Fibroblast of lung (primary cell): Measurements from ENCODE around the gene PDLIM7. TPM values are rescaled to one million over a fixed set of nuclear protein-coding genes. Genes with fewer than 3 reads are reported as not detected.
"Not testable (repeated sequence)": the region's sequence is repeated elsewhere in the genome, so short reads cannot be mapped to it uniquely, and the experiment has no call there.

Experiments
- DNase-seq, 2 donors: peaks; one replicate each; pipeline versions ENCODE4 v3.0.0 to v3.0.0-alpha.2; 2010; ENCODE audit warnings: low read depth in 2 of 2
- H2AFZ ChIP-seq: 2 replicates; pipeline ENCODE4 v1.5.1; 2012; ENCODE audit warnings: low read length, control low read depth, inconsistent platforms
- H3K27ac ChIP-seq: 2 replicates; pipeline ENCODE4 v1.5.1; 2011; ENCODE audit warnings: low read length, control low read depth; ENCODE audit not compliant: insufficient read depth
- H3K27me3 ChIP-seq: 2 replicates; pipeline ENCODE4 v1.5.1; 2011; ENCODE audit warnings: mild to moderate bottlenecking, low read length; ENCODE audit not compliant: control insufficient read depth, insufficient read depth
- H3K36me3 ChIP-seq: 2 replicates; pipeline ENCODE4 v1.5.1; 2011; ENCODE audit warnings: low read length; ENCODE audit not compliant: control insufficient read depth, insufficient read depth
- H3K4me1 ChIP-seq: 2 replicates; pipeline ENCODE4 v1.5.1; 2011; ENCODE audit warnings: low read length; ENCODE audit not compliant: control insufficient read depth, insufficient read depth; ENCODE audit errors: extremely low read depth
- H3K4me2 ChIP-seq: 2 replicates; pipeline ENCODE4 v1.5.1; 2011; ENCODE audit warnings: low read length, control low read depth; ENCODE audit not compliant: insufficient read depth; ENCODE audit errors: extremely low read depth
- H3K4me3 ChIP-seq, 4 experiments: fragments of 200-600 bp in 1 of 4; sonication (generic) in 1 of 4; replicated peaks in 1 of 4; 2 replicates each; pipeline ENCODE4 v1.5.1; 2011 to 2016; ENCODE audit warnings: low read length in 4 of 4, low read depth in 3 of 4, mild to moderate bottlenecking in 3 of 4, control low read depth in 2 of 4, inconsistent platforms in 1 of 4, mixed read lengths in 1 of 4; ENCODE audit not compliant: insufficient read depth in 1 of 4; ENCODE audit errors: control extremely low read depth in 1 of 4
- H3K79me2 ChIP-seq: 2 replicates; pipeline ENCODE4 v1.5.1; 2012; ENCODE audit warnings: mild to moderate bottlenecking, low read length, inconsistent platforms; ENCODE audit not compliant: control insufficient read depth, insufficient read depth
- H3K9ac ChIP-seq: 2 replicates; pipeline ENCODE4 v1.5.1; 2011; ENCODE audit warnings: mild to moderate bottlenecking, low read length, control low read depth; ENCODE audit not compliant: insufficient read depth
- H3K9me3 ChIP-seq: 2 replicates; pipeline ENCODE4 v1.5.1; 2012; ENCODE audit warnings: low read depth, low read length; ENCODE audit not compliant: control insufficient read depth, insufficient read depth
- H4K20me1 ChIP-seq: 2 replicates; pipeline ENCODE4 v1.5.1; 2011; ENCODE audit warnings: low read length; ENCODE audit not compliant: control insufficient read depth, insufficient read depth; ENCODE audit errors: extremely low read depth
- CTCF ChIP-seq, 2 donors: IDR thresholded peaks in 1 of 2; conservative IDR thresholded peaks in 1 of 2; 1 replicate in 1 of 2; 2 replicates in 1 of 2; pipeline ENCODE4 v1.5.1; 2011 to 2012; ENCODE audit warnings: low read length in 2 of 2, control low read depth in 1 of 2, inconsistent platforms in 1 of 2, low read depth in 1 of 2, mild to moderate bottlenecking in 1 of 2
- EZH2 ChIP-seq: IDR thresholded peaks from 2 replicates; pipeline ENCODE4 v1.5.1; 2012; ENCODE audit warnings: low read length, control low read depth, mild to moderate bottlenecking; ENCODE audit errors: missing control alignments
- polyA plus RNA-seq, 2 donors: library from polyadenylated mRNA; depleted of rRNA in 1 of 2; stranded (reverse) in 1 of 2; unstranded in 1 of 2; fragments of >200 nt; gene quantifications; 2 replicates each; pipeline ENCODE4 v1.2.1, GENCODE V29; 2011 to 2012; ENCODE audit warnings: missing spikeins in 1 of 2
- total RNA-seq: library from RNA; depleted of rRNA; stranded (reverse); fragments of >200 nt; gene quantifications from 2 replicates; pipeline ENCODE4 v1.2.1, GENCODE V29; 2014

Gene PDLIM7
- total and polyA plus RNA-seq, 2 donors (not counting 1 experiment from before 2014, with no cell fraction given) = 65.2 to 245 TPM

- H3K27me3 ChIP-seq = no peaks in the 10 kb centered on the region
- no peak for TF ChIP-seq EZH2
- TF ChIP-seq CTCF (conservative IDR thresholded peaks at IDR 0.05 in 1 of 2, IDR thresholded peaks at IDR 0.05 in 1 of 2; ENCODE audit: low read depth in 1 of 2, low read length in 2 of 2) = no peak
- H4K20me1 ChIP-seq = no peaks in the 10 kb centered on the region
- no peaks in the 10 kb centered on the region for H3K9me3 ChIP-seq
- H3K4me3 ChIP-seq = no peak overlapping the region
- no peak overlapping the region for H2AFZ ChIP-seq
- peaks cover 28% of the 10 kb centered on the region for H3K4me1 ChIP-seq
- H3K9ac ChIP-seq = no peak overlapping the region
- peaks cover 29% of the 10 kb centered on the region for H3K36me3 ChIP-seq
- no peak overlapping the region for H3K27ac ChIP-seq
- peaks cover 32% of the 10 kb centered on the region for H3K79me2 ChIP-seq
- H3K4me2 ChIP-seq = no peak overlapping the region
- DNase-seq = no peak
Observed at GRCh38 chr5:177536386-177536785, 39.0 kb upstream of the PDLIM7 start.

- no peak for TF ChIP-seq EZH2
- no peak for TF ChIP-seq CTCF (conservative IDR thresholded peaks at IDR 0.05 in 1 of 2, IDR thresholded peaks at IDR 0.05 in 1 of 2; ENCODE audit: low read depth in 1 of 2, low read length in 2 of 2)
- no peaks in the 10 kb centered on the region for H3K27me3 ChIP-seq
- peaks cover 22% of the 10 kb centered on the region for H3K79me2 ChIP-seq
- H3K9ac ChIP-seq = no peak overlapping the region
- peaks cover 28% of the 10 kb centered on the region for H3K4me1 ChIP-seq
- no peaks in the 10 kb centered on the region for H4K20me1 ChIP-seq
- H2AFZ ChIP-seq = no peak overlapping the region
- DNase-seq = no peak
- no peak overlapping the region for H3K27ac ChIP-seq
- no peak overlapping the region for H3K4me2 ChIP-seq
- H3K9me3 ChIP-seq = no peaks in the 10 kb centered on the region
- H3K4me3 ChIP-seq = no peak overlapping the region
- H3K36me3 ChIP-seq = peaks cover 37% of the 10 kb centered on the region
Observed at GRCh38 chr5:177535125-177535524, 37.7 kb upstream of the PDLIM7 start.

- peaks cover 20% of the 10 kb centered on the region for H3K79me2 ChIP-seq
- DNase-seq, H4K20me1 ChIP-seq, H2AFZ ChIP-seq, H3K4me3 ChIP-seq, H3K27me3 ChIP-seq, H3K27ac ChIP-seq, H3K9ac ChIP-seq, H3K9me3 ChIP-seq, H3K4me2 ChIP-seq: not testable (repeated sequence)
- H3K4me1 ChIP-seq = peaks cover 24% of the 10 kb centered on the region
- H3K36me3 ChIP-seq = peaks cover 40% of the 10 kb centered on the region
Observed at GRCh38 chr5:177534433-177534832, 37.0 kb upstream of the PDLIM7 start.
